ENCODE data around the gene SYT9. TPM values are rescaled to one million over a fixed set of nuclear protein-coding genes. Genes with fewer than 3 reads are reported as not detected.

Gene SYT9
- total RNA-seq, 2 experiments from 2014 or later: not detected

DNA sequence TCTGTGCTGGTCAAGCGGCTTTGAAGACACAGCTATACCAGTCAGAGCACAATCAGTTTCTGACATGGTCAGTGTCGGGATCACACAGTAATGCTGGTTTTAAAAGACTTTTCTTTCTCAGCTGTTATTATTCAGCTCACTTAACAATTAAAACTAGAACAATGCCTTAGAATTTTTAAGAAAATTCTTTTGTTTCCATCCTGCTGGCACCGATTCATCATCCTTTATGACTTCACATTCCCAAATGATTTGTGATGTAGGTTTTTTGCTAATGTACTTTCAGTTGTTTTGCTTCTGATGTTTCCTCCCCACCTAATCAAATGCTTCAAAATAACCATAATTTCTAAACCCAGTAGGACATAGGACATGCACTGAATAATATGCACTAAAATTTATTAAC lies 199.1 kb downstream of the SYT9 start:
- CTCF ChIA-PET: interaction anchor here (0.7 to 1.0 kb wide), 3 partner anchors 9 to 30 kb away, joined by 3 to 4 read pairs (median 3); no protein-coding TSS in a partner anchor
- H3K27me3 Mint-ChIP-seq: no peaks in the 10 kb centered on the region

DNA sequence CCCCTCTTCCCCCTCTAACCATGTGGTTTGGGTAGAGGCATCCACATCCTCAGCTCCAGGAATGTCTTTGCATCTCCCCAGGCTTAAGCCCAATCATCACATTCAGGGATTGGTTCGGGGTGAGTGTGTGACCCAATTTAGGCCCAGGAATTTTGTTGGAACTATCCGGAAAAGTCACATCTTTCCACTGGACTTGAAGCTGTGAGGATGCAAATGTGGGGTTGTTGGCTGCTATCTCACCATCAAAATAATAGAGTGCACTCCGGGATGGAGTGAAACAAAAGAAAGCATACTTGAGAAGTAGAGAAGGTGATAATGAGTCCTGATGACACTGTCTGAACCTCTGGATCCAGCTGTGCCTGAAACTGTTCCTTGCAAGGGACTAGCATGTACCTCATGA lies 199.8 kb downstream of the SYT9 start:
- Mint-ChIP-seq H3K27me3 (no peaks in the 10 kb centered on the region), H3K36me3 (ENCODE audit: low read depth) (no peaks in the 10 kb centered on the region), H3K9me3 (no peaks in the 10 kb centered on the region), H3K27ac (no peak overlapping the region), H3K4me3 (no peak overlapping the region), H3K4me1 (no peaks in the 10 kb centered on the region)
- CTCF ChIA-PET: no interaction called here
- no peak for DNase-seq
- POLR2A ChIA-PET: no interaction called here

More for the DNA sequence above, 199.1 kb downstream of the SYT9 start:
- H3K27ac Mint-ChIP-seq: no peak overlapping the region
- H3K36me3 Mint-ChIP-seq (ENCODE audit: low read depth): no peaks in the 10 kb centered on the region
- no peak overlapping the region for H3K4me3 Mint-ChIP-seq
- no peaks in the 10 kb centered on the region for H3K4me1 Mint-ChIP-seq
- H3K9me3 Mint-ChIP-seq: no peaks in the 10 kb centered on the region
- POLR2A ChIA-PET: no interaction called here
- no peak for DNase-seq

DNA sequence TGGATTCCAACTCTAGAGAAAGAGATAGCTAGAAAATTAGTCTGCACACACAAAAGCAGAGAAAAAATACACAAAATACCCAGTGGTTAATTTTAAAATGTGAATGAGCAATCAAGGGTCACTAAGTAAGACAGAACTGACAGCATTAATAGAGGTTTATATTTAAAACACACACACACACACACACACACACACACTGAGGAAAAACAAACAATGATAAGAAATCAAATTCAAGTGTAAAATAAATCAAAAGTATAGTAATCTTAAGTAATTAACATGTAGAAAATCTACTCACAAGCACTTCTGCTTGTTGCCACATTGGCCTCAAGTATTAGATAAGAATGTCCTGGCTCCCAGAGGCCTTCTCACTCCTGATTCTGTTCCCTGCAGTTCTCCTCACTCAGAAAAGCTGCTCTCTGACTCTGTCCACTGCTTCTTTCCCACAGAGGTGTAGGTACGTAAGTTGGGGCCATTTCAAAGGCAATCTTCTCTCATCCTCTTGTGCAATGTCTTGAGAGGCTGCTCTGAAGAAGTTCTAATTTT lies 200.3 kb downstream of the SYT9 start:
- no peak overlapping the region for H3K4me3 Mint-ChIP-seq
- H3K9me3 Mint-ChIP-seq: no peaks in the 10 kb centered on the region
- CTCF ChIA-PET: no interaction called here
- no peaks in the 10 kb centered on the region for H3K4me1 Mint-ChIP-seq
- H3K27me3 Mint-ChIP-seq: no peaks in the 10 kb centered on the region
- H3K27ac Mint-ChIP-seq: no peak overlapping the region
- no peak for DNase-seq
- POLR2A ChIA-PET: no interaction called here
- no peaks in the 10 kb centered on the region for H3K36me3 Mint-ChIP-seq (ENCODE audit: low read depth)

DNA sequence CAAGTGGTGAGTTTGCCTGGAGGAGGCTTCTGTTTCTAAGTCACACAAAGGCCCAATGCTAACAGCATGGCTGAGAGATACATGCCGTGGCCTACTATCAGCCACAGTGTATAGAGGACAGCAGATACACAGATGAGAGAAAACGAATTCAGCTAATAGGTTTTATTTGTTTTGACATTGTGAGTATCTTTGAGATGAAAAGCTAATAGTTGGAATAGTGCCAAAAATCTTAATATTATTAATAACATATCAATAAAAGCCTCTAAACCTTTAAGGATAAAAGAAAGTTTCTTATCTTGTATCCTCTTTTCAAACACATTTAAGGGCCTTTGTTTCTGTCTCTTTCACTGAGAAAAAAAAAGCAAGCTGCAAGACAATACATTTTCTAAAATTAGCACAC lies 203.2 kb downstream of the SYT9 start:
- Mint-ChIP-seq H3K36me3 (ENCODE audit: low read depth) (no peaks in the 10 kb centered on the region), H3K4me1 (no peaks in the 10 kb centered on the region), H3K27me3 (no peaks in the 10 kb centered on the region), H3K9me3 (no peaks in the 10 kb centered on the region), H3K4me3 (no peak overlapping the region), H3K27ac (no peak overlapping the region)
- ChIA-PET CTCF (interaction anchor here (0.5 kb wide), 1 partner anchor 144 kb away, joined by 3 read pairs; no protein-coding TSS in a partner anchor), POLR2A (no interaction called here)
- no peak for DNase-seq

DNA sequence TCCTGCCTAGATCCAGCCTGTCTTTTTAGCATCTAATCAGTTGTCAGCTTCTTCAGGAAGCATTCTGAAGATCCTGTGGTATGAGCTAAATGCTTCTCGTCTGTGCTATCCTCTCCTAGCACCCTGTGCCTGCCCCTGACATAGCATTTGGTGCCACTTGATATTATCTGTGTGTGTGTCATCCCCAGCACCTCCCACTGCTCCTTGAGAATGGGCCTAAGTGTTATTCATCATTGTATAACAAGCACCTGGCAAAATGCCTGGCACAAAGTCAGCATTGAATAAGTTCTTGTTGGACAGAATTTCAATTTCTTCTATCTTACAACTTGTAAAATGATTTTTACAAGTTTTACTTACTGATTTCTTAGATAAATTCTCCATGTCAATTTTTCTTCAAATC lies 205.5 kb downstream of the SYT9 start:
- H3K27ac Mint-ChIP-seq: no peak overlapping the region
- H3K27me3 Mint-ChIP-seq: no peaks in the 10 kb centered on the region
- DNase-seq: no peak
- no peak overlapping the region for H3K4me3 Mint-ChIP-seq
- ChIA-PET POLR2A (no interaction called here), CTCF (no interaction called here)
- no peaks in the 10 kb centered on the region for H3K36me3 Mint-ChIP-seq (ENCODE audit: low read depth)
- no peaks in the 10 kb centered on the region for H3K4me1 Mint-ChIP-seq
- H3K9me3 Mint-ChIP-seq: no peaks in the 10 kb centered on the region

DNA sequence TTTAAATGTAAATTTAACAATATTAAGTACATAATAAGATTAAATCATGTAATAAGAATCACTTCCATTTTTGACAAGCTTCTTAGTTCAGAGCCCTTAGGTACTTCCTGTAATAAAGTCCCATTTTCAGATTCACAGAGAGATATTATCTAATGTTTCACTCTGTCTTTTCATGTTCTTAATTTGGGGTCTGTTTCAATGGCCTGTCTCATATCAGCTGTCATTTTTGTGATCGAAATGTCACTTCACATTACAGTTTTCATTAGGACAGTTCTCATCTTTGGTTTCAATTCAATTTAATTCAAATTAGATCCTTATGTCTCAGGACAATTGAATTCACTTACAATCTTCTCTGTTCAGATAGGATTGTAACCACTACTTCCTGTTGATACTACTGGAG lies 211.0 kb downstream of the SYT9 start:
- ChIA-PET CTCF (interaction anchor here (0.6 kb wide), 1 partner anchor 72 kb away, joined by 4 read pairs; no protein-coding TSS in a partner anchor), POLR2A (no interaction called here)
- Mint-ChIP-seq H3K27me3 (no peaks in the 10 kb centered on the region), H3K9me3 (no peaks in the 10 kb centered on the region), H3K4me3 (no peak overlapping the region), H3K27ac (no peak overlapping the region), H3K4me1 (no peaks in the 10 kb centered on the region), H3K36me3 (ENCODE audit: low read depth) (no peaks in the 10 kb centered on the region)
- no peak for DNase-seq

DNA sequence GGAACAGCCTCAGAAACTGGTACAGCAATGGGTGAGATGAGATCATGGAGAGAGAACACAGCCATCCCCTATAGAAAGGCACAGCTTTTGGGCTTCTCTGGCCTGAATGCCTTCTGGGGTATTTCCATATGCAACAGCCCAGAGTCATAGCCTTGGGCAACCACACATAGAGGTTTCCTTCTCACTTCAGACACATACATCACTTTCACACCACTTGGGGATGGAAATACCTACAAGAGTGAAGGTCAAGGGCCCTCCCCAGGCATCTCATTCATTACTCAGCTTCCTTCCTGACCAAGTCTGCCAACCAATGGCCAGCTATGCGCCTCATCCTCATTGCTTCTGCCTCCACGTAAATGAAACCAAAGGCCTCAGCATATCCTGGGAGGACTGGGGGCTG lies 215.9 kb downstream of the SYT9 start:
- ChIA-PET CTCF (interaction anchor here (1.2 to 1.3 kb wide), 2 partner anchors 9 to 17 kb away, joined by 3 to 4 read pairs; no protein-coding TSS in a partner anchor), POLR2A (no interaction called here)
- H3K36me3 Mint-ChIP-seq (ENCODE audit: low read depth): no peaks in the 10 kb centered on the region
- H3K4me1 Mint-ChIP-seq: no peaks in the 10 kb centered on the region
- H3K27me3 Mint-ChIP-seq: no peaks in the 10 kb centered on the region
- H3K9me3 Mint-ChIP-seq: no peaks in the 10 kb centered on the region
- DNase-seq: no peak
- no peak overlapping the region for H3K27ac Mint-ChIP-seq
- no peak overlapping the region for H3K4me3 Mint-ChIP-seq

DNA sequence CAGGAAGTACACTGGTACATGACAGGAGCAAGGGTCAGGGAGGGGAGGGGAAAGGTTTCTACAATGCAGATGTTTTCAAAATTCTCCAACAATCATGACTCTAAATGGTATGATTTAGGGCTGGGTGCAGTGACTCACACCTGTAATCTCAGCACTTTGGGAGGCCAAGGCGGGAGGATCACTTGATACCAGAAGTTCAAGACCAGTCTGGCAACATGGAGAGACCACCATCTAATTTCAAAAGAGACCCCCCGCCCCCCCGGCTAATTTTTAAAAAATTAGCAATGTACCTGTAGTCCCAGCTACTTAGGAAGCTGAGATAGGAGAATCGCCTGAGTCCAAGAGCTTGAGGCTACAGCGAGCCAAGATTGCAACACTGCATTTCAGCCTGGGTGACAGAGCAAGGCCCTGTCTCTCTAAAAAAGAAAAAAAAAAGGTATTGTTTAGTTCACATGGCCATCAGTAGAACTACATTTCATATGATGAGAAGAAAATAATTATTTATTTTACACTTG lies 217.7 kb downstream of the SYT9 start:
- Mint-ChIP-seq H3K36me3 (ENCODE audit: low read depth) (no peaks in the 10 kb centered on the region), H3K27ac (no peak overlapping the region), H3K9me3 (no peaks in the 10 kb centered on the region), H3K27me3 (no peaks in the 10 kb centered on the region), H3K4me1 (no peaks in the 10 kb centered on the region), H3K4me3 (no peak overlapping the region)
- ChIA-PET POLR2A (no interaction called here), CTCF (interaction anchor here (0.7 to 1.6 kb wide), 2 partner anchors 33 to 423 kb away, joined by 3 read pairs; no protein-coding TSS in a partner anchor)
- DNase-seq: no peak

DNA sequence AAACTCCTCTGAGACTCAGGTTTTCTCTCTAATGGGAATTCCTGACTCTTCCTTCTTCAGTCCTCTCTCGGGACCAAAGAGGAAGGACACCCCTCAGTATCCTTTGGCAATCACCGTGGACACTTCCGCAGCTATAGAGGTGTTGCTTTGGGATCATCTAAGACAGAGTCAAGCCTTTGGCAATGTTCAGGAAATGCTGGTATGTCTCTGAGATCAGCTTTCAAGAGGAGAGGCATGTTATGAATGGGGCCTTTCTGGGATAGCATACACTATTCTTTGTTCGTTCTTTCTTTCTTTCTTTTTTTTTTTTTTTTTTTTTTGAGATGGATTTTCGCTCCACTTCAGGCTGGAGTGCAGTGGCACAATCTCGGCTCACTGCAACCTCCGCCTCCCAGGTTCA lies 219.4 kb downstream of the SYT9 start:
- Mint-ChIP-seq H3K4me1 (no peaks in the 10 kb centered on the region), H3K36me3 (ENCODE audit: low read depth) (no peaks in the 10 kb centered on the region), H3K4me3 (no peak overlapping the region), H3K27me3 (no peaks in the 10 kb centered on the region), H3K9me3 (no peaks in the 10 kb centered on the region), H3K27ac (no peak overlapping the region)
- POLR2A ChIA-PET: no interaction called here
- DNase-seq: no peak
- CTCF ChIA-PET: interaction anchor here (1.6 kb wide), 1 partner anchor 35 kb away, joined by 3 read pairs; no protein-coding TSS in a partner anchor

DNA sequence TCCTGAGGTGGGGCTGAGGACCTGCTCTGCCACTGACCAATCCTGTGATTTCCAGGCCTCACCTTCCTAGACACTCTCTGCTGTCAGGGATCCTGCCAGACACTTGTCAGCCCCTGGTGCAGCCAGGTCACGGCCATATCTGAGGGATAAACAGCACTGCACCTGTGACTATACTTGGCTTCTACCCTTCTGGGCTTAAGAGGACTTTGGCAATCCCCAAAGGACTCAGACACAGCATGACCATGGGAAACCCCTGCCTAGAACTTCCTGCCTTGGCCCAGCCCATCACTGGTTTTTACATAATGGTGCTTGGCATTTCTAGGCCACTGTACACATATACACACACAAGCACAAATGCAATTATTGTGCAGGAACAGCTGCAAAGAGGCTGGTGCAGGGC lies 222.0 kb downstream of the SYT9 start:
- no peak overlapping the region for H3K27ac Mint-ChIP-seq
- ChIA-PET CTCF (no interaction called here), POLR2A (no interaction called here)

DNA sequence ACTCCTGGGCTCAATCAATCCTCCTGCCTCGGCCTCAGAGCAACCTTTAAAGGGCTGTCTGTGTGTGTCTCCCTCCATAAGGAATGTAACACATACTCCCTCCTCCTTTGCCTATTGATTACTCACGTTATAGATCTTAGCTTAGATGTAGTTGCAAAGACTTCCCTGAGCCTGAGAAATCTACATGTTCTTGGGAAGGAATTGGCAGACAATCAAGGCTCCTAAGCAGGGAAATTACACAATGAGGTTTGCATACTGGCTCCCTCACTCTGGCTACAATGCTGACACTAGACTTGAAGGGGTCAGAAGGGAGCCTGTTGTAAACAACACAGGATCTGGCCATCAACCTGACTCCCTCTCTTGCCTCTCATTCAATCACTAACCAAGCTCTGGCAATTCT lies 228.4 kb downstream of the SYT9 start:
- no peaks in the 10 kb centered on the region for H3K27me3 Mint-ChIP-seq
- H3K9me3 Mint-ChIP-seq: no peaks in the 10 kb centered on the region
- no peak overlapping the region for H3K4me3 Mint-ChIP-seq
- CTCF ChIA-PET: interaction anchor here (1.0 kb wide), 1 partner anchor 30 kb away, joined by 3 read pairs; no protein-coding TSS in a partner anchor
- no peaks in the 10 kb centered on the region for H3K4me1 Mint-ChIP-seq
- no peak overlapping the region for H3K27ac Mint-ChIP-seq
- POLR2A ChIA-PET: no interaction called here
- DNase-seq: no peak
- no peaks in the 10 kb centered on the region for H3K36me3 Mint-ChIP-seq (ENCODE audit: low read depth)

More for the DNA sequence above, 222.0 kb downstream of the SYT9 start:
- H3K4me1 Mint-ChIP-seq: no peaks in the 10 kb centered on the region
- H3K9me3 Mint-ChIP-seq: no peaks in the 10 kb centered on the region
- H3K27me3 Mint-ChIP-seq: no peaks in the 10 kb centered on the region
- DNase-seq: no peak
- H3K36me3 Mint-ChIP-seq (ENCODE audit: low read depth): no peaks in the 10 kb centered on the region
- no peak overlapping the region for H3K4me3 Mint-ChIP-seq

DNA sequence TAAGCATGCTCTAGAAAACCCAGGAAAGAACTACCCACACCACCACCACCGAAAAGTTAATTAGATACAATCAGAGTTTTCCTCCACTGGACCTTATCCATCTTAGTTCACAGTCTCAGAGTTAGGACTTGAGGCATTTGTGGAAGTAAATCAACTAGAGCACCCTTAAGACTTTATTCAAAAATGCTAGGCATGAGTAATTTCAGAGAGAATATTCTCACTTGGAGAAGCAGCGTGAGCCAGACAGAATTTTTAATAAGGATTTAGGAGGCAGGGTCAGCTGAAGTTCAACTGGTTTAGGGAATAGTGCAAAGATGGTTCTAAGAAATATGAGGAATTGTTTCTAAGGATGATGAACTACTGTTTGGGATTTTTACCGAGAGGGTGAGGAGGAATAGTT lies 232.4 kb downstream of the SYT9 start:
- no peaks in the 10 kb centered on the region for H3K4me1 Mint-ChIP-seq
- H3K36me3 Mint-ChIP-seq (ENCODE audit: low read depth): no peaks in the 10 kb centered on the region
- ChIA-PET POLR2A (no interaction called here), CTCF (no interaction called here)
- no peaks in the 10 kb centered on the region for H3K9me3 Mint-ChIP-seq
- no peak for DNase-seq
- H3K27me3 Mint-ChIP-seq: peaks cover 4% of the 10 kb centered on the region
- H3K27ac Mint-ChIP-seq: no peak overlapping the region
- H3K4me3 Mint-ChIP-seq: no peak overlapping the region

DNA sequence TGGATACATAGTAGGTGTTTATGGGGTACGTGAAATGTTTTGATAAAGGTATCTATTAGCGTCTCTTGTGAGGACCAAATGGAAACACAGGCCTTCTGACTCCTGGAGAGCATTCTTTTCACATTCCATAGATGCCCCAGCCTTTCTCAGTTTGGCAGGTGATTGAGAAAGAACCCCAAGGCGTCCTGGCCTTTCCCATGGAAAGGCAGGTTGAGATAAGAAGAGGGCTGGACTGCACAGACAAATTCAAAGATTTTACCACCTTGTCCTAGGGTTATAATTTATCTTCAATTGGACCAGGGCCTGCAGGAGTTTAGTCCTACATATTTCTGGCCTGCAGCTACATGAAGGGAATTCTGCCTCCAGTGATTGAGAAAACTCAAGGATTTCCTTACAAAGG lies 232.9 kb downstream of the SYT9 start:
- no peak for DNase-seq
- Mint-ChIP-seq H3K4me1 (no peaks in the 10 kb centered on the region), H3K27me3 (peaks cover 4% of the 10 kb centered on the region), H3K27ac (no peak overlapping the region), H3K36me3 (ENCODE audit: low read depth) (no peaks in the 10 kb centered on the region), H3K9me3 (no peaks in the 10 kb centered on the region), H3K4me3 (no peak overlapping the region)
- POLR2A ChIA-PET: no interaction called here
- CTCF ChIA-PET: no interaction called here
